Measurements from ENCODE around the gene OR4K15. TPM values are rescaled to one million over a fixed set of nuclear protein-coding genes. Genes with fewer than 3 reads are reported as not detected.

OR4K15 gene
- total RNA-seq, 1 experiment from 2014 or later: not detected

DNA sequence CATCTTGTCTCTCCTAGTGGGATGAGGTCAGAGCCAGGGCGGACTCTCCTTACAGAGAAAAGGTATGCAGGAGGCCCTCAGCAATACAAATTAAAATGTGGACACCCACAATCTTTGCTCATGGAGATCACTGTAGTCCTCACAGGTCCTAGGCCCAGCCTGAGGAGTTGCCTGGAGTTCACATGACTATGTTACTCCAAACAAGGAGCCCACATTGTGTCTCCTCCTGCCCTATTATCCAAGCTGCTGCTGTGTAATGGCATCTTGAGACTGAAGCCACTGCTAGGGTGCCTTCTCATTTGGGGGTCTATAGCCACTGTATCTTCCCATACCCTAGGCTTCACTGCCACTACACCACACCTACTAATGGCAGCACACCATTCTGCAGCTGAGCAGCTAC, 33.7 kb upstream of the OR4K15 start:
- ChIA-PET POLR2A (no interaction called here), RAD21 (ENCODE audit: low non-redundant PET in 1 of 2, low total read pairs in 2 of 2, uncharacterized antibody in 2 of 2, unreplicated experiment in 2 of 2) (no interaction called here), CTCF (no interaction called here)
- no peak for TF ChIP-seq EGR1 (IDR thresholded peaks at IDR 0.05; ENCODE audit: low read depth)
- TF ChIP-seq POLR2A (IDR thresholded peaks at IDR 0.05; ENCODE audit: borderline replicate concordance, extremely low read depth, insufficient read depth, insufficient read length): no peak
- TF ChIP-seq EZH2phosphoT487 (IDR thresholded peaks at IDR 0.05; ENCODE audit: borderline replicate concordance): no peak
- TF ChIP-seq CBX3 (IDR thresholded peaks at IDR 0.05; ENCODE audit: low read depth): no peak
- TF ChIP-seq SP1 (IDR thresholded peaks at IDR 0.05; ENCODE audit: low read depth): no peak
- TF ChIP-seq TCF7L2 (IDR thresholded peaks at IDR 0.05; ENCODE audit: borderline replicate concordance, extremely low read depth, insufficient read depth, insufficient read length): no peak
- TF ChIP-seq RAD21 (IDR thresholded peaks at IDR 0.05; ENCODE audit: low read depth): no peak
- TF ChIP-seq POLR2AphosphoS5 (IDR thresholded peaks at IDR 0.05; ENCODE audit: low read depth, low read length): no peak
- TF ChIP-seq, protein P1, sequence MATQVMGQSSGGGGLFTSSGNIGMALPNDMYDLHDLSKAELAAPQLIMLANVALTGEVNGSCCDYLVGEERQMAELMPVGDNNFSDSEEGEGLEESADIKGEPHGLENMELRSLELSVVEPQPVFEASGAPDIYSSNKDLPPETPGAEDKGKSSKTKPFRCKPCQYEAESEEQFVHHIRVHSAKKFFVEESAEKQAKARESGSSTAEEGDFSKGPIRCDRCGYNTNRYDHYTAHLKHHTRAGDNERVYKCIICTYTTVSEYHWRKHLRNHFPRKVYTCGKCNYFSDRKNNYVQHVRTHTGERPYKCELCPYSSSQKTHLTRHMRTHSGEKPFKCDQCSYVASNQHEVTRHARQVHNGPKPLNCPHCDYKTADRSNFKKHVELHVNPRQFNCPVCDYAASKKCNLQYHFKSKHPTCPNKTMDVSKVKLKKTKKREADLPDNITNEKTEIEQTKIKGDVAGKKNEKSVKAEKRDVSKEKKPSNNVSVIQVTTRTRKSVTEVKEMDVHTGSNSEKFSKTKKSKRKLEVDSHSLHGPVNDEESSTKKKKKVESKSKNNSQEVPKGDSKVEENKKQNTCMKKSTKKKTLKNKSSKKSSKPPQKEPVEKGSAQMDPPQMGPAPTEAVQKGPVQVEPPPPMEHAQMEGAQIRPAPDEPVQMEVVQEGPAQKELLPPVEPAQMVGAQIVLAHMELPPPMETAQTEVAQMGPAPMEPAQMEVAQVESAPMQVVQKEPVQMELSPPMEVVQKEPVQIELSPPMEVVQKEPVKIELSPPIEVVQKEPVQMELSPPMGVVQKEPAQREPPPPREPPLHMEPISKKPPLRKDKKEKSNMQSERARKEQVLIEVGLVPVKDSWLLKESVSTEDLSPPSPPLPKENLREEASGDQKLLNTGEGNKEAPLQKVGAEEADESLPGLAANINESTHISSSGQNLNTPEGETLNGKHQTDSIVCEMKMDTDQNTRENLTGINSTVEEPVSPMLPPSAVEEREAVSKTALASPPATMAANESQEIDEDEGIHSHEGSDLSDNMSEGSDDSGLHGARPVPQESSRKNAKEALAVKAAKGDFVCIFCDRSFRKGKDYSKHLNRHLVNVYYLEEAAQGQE (IDR thresholded peaks at IDR 0.05; ENCODE audit: low read depth): no peak
- TF ChIP-seq EZH2 (IDR thresholded peaks at IDR 0.05): no peak
- TF ChIP-seq ELF1 (IDR thresholded peaks at IDR 0.05; ENCODE audit: borderline replicate concordance, low read depth): no peak
- TF ChIP-seq, protein P2, sequence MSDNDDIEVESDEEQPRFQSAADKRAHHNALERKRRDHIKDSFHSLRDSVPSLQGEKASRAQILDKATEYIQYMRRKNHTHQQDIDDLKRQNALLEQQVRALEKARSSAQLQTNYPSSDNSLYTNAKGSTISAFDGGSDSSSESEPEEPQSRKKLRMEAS (IDR thresholded peaks at IDR 0.05): no peak
- TF ChIP-seq, protein P3, sequence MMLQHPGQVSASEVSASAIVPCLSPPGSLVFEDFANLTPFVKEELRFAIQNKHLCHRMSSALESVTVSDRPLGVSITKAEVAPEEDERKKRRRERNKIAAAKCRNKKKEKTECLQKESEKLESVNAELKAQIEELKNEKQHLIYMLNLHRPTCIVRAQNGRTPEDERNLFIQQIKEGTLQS (IDR thresholded peaks at IDR 0.05): no peak
- TF ChIP-seq CEBPB (IDR thresholded peaks at IDR 0.05; ENCODE audit: low read depth): no peak
- TF ChIP-seq SIN3A (IDR thresholded peaks at IDR 0.05; ENCODE audit: low read depth): no peak
- no peak for TF ChIP-seq ZFX (IDR thresholded peaks at IDR 0.05)
- TF ChIP-seq SRF (IDR thresholded peaks at IDR 0.05; ENCODE audit: low read depth): no peak
- intact Hi-C loops (cut with micrococcal nuclease): no loop called here
- peaks cover 12 to 34% of the 10 kb centered on the region in 2 experiments; a peak in 2 of 4 replicates for H3K9me3 ChIP-seq (ENCODE audit: control insufficient read depth in 1 of 2, insufficient read depth in 1 of 2, low read depth in 1 of 2, low read length in 2 of 2)
- H3K4me2 ChIP-seq (ENCODE audit: low read length): no peak overlapping the region
- BruUV-seq (replicated peaks): no TSS peak
- no peaks in the 10 kb centered on the region for H3K79me2 ChIP-seq (ENCODE audit: insufficient read depth, low read length)
- no peak overlapping the region for H3K27ac ChIP-seq (ENCODE audit: low read depth, low read length)
- H3K4me1 ChIP-seq (ENCODE audit: control insufficient read depth in 1 of 2, insufficient read depth in 2 of 2, low read length in 2 of 2): no peaks in the 10 kb centered on the region
- ATAC-seq (no peak), DNase-seq (ENCODE audit: low read depth, low spot score) (no peak)
- H3K9ac ChIP-seq (ENCODE audit: low read length): no peak overlapping the region
- no peak overlapping the region for H3K4me3 ChIP-seq (replicated peaks in 1 of 2; ENCODE audit: low read depth in 1 of 2, low read length in 2 of 2)
- H3K9me2 ChIP-seq (ENCODE audit: insufficient read depth): no peaks in the 10 kb centered on the region
- H2AFZ ChIP-seq (ENCODE audit: low read depth, low read length, poor library complexity, severe bottlenecking): no peak overlapping the region
- H3K36me3 ChIP-seq (ENCODE audit: control insufficient read depth in 1 of 2, insufficient read depth in 2 of 2, low read length in 2 of 2): no peaks in the 10 kb centered on the region
- no peaks in the 10 kb centered on the region for H3K27me3 ChIP-seq (ENCODE audit: insufficient read depth, low read length)
- no peaks in the 10 kb centered on the region for H4K20me1 ChIP-seq (ENCODE audit: insufficient read depth)
